Stimulated activated CD4-positive, alpha-beta T cell treated with anti-CD3 and anti-CD28 coated beads, Interleukin-4, amount 100 ng/mL, for 4 hours (primary cell): ENCODE measurements around the gene SORCS2.

Experiments
- DNase-seq, 2 experiments: peaks; one replicate each; pipeline ENCODE4 v3.0.0-alpha.2; 2020

The SORCS2 gene

DNA sequence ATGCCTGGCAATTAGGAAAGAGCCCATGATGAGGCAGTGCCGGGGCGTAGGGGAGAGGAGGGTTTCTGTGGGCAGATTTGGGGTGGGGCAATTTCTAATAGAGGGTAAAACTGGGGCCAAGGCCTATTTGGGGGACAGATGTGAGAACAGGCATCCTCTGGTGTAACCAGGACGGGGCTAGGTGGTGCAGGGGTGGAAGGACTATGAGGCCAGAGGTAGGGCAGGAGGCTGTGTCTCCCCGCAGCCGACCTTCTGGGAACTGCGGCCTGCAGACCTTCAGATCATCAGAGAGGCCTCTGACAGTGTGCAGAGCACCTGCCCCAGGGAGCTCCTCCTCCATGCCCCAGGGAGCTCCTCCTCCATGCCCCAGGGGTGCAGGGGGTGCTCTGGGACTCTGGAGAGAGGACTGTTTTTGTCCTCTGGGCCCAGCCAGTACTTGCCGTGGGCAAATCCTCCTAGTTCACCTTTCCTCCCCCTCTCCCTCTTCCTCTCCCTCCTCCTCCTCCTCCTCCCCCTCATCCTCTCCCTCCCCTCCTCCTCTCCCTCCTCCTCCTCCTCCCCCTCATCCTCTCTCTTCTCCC is 101.9 kb downstream of the SORCS2 start:
- DNase-seq = no peak

DNA sequence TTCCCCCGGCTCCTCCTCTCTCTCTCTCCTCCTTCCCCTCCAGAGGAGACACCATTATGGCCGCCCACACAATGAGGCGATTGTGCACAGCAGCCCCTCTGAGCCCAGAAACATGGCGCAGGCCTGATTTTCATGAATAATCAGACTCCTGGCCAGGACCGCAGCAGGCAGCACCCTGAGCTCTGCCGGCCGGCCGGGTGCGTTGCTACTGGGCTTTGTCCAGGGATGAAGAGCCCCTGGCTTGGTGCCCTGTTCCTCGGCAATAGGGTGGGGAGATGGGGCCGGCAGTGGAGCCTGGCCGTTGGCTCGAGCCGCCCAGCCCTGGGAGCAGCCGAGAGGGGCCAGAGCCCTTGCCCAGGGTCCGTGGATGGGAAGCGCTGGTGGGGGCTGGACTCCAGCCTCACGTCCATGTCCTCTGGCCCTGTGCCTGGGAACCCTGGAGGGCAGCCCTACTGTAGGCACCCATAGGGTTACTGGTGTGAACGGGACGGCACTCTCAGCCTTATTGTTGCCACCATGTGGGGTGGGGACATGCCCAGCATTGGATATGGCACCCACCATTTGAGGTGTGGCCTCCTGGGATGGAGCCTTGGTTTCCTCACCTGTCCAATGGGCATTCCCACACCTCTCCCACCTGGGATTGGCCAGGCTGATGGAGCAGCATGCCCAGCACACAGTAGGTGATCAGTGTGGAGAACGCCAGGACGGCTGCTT is 103.0 kb downstream of the SORCS2 start:
- no peak for DNase-seq

DNA sequence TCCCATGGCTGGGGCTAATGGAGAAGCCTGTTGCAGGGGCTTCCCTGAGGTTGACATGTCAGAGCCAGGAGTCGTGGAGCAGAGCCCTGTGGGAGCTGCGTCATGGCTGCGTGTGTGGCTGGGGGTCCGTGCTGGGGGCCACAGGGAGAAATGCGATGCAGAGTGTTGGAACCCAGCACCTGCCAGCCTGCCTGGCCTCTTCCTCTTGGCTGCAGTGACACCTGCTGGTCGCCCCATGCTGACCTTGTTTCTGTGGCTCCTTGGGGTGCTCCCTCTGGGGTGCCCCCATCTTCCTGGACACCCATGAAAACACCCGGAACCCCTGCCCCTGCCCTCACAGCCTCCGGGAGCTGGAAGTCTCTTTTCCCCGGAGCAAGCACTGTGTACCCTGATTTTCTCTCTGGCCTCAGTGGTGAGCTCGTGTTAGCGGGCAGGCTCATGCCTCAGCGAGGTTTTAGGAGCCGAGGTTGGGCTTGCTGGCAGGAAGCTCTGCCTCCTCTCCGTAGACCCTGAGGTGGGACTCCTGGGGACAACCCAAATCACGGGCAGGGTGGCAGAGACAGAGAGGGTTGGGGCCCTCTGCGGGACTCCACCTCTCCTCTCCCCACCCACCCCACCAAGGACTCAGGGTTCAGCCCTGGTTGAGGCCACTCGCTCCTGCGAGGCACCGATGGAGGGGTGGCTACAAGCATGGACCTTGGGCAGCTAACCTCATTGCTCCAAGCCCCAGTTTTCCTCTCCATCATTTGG is 103.7 kb downstream of the SORCS2 start:
- DNase-seq = no peak

DNA sequence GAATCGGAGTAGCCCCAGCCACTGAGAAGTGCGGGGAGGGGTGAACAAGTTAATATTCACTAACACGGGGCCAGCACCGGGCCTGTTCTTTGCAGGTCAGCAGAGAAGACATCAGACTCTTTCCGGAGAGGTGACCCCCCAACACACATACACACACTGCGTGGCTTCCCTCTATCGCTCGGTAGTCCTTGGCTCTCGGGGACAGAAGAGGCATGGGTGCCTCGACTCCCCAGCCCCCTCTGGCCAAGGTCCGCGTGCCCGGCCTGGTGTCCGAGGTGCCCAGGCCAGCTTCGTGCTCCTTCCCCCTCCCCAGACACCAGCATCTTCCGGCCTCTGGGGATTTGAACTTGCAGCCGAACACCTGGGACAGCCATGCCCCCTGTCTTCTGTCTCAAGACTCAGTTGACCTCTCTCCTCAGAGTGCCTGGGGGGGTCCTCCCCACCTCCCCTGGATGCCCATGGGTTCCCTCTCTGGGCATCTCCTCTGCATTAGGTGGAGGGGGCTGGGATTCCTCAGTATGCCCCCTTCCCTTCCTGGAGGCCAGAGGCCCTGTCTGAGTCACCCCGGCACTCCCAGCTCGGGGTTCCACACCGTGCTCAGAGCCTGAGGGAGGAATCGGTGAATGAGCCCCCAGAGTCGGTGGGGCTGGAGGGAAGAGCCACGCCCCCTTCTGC is 104.5 kb downstream of the SORCS2 start:
- no peak for DNase-seq

DNA sequence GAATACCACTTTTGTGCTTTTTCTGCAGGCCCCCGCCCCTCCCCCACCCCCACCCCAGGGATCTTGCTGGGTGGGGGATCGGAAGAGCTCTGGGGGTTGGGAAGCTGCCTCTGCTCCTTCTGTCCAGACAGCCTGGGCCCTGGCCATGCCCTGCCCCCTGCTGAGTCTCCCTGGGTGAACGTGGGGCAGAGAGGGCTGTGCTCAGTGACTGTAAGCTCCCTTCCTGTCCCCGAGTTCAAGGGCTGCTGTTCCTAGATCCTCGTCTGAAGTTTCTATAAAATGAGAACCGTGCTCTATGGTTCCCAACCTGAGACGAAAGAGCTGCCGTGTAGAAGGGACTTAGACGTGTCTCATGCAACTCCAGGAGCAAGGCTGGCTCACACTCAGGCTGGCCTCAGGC is 105.0 kb downstream of the SORCS2 start:
- no peak for DNase-seq

DNA sequence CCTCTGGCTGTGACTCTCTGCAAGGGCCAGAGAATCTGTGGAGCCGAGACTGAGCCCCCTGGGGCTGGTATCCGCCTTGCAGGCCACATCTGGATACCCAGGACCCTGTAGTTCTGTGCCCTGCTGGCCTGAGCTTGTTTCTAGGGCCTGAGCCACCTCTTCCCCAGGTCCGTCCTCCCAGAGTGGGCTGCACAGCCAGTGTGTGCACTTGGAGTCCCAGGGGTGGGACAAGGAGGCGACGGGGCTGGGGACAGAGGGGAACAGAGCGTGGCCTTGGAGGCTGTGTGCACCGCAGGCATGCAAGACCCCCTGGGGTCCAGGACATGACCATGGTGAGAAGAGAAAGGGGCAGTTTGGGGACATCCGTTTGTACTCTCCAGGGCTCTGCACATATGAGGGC is 105.5 kb downstream of the SORCS2 start:
- no peak for DNase-seq

DNA sequence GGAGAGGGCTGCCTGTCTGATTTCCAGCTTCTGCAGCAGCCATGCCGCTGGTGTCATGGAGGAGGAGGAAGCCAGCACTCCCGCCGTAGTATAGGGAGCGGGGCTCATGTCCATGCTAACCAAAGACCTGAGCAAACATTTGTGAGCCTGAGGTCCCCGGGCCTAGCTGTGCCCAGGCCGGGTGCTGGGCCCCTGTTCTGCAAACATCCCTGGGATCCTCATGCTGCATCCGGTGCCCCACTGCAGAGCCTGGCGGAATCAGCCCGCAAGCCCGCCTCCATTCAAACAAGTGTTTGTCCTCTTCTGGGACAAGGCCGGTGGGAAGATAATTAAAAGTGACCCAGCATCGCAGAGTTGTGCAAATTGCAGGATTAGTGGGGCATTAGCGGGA is 106.3 kb downstream of the SORCS2 start:
- DNase-seq = no peak

DNA sequence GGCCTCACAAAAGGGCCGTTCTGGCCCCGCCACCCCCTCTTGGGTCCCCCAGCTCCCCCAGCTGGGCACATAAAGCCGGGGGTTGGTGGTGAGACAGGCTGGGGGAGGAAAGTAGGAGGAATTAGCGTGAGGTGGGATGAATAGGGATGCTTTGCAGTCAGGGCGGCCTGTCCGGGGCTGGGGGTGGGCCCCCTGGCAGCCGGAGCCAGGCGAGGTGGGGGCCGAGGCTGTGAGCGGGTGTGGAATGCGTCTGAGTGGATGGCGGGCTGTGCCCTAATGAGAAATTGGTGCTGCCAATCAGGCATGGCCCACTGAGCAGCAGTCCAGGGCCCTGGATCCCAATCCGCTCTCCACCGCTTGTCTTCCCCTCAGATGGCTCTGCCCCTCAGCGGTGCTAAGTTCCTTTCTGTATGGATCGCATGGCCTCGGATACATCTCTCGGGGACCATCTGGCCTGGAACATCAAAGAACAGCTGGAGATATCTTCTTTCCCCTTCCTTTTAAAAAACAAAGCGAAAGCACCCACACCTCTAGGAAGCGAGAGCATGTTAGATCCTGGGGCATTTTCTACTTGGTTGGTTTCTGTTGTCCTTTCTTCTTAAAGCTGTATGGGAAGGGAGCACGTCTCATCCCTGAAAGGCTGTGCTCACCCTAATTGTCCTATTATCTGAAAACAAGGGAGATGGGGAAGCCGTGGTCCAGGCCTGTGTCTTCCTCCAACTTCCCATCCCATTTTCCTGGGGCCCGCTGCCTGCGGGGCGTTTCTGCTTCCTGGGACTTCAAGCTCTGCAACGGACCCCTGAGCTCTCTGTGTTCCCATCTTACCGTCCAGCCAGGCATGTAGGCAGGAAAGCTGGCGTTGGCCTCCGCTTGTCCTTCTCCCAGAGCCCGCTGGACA is 106.9 kb downstream of the SORCS2 start:
- DNase-seq = no peak

DNA sequence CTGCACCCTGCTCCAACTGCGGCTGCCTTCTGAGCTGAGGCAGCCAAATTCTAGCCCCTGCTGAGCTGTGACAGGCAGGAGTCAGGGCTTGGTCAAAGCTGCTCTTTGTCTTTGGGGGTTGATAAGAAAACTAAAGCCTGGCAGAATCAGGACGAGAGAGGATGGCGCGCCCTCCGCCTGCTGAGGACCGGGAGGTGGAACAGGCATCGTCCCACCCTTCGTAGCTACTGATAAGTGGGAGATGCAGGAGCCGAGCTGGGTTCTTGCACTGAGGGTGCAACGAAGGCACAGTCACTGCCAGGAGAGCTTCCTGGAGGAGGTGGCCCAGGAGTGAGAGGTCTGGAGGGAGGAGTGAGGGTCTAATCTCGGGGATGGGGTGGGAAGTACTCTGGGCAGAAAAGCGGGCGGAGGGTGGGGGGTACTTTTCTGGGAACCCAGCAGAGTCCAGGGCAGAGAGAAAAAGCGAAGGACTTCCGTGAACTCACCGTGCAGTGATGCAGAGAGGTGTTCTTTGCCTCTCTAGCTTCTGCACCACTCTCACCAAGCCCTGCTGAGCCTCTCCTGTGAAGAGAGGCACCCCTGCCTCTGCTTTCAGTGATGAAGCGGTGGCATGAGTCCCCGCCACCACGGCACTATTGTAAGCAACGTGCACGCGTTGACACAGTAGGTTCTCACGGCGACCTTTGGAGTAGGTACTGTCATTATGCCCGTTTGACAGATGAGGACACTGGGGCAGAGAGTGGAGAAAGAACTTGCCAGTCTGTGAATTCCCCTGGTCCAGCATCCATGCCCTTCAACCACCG is 107.8 kb downstream of the SORCS2 start:
- no peak for DNase-seq

DNA sequence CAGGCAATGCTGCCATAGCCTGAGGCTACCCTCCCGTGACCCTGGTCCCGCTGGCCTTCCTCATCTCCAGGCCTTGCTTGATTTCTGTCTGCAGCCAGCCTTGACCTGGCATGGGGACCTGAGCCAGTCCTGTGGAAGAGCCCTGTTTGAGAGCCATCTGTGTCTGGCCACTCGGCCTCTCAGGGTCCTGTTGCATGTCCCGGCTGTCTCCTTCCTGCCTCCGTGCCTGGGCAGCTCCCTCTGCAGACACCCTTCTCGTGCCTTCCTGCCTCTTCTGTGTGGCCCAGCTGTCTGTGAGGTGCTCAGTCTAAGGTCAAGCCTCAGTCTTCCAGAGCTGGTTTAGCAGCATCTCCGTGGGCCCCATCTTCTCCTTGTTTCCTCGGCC is 108.4 kb downstream of the SORCS2 start:
- DNase-seq = no peak

DNA sequence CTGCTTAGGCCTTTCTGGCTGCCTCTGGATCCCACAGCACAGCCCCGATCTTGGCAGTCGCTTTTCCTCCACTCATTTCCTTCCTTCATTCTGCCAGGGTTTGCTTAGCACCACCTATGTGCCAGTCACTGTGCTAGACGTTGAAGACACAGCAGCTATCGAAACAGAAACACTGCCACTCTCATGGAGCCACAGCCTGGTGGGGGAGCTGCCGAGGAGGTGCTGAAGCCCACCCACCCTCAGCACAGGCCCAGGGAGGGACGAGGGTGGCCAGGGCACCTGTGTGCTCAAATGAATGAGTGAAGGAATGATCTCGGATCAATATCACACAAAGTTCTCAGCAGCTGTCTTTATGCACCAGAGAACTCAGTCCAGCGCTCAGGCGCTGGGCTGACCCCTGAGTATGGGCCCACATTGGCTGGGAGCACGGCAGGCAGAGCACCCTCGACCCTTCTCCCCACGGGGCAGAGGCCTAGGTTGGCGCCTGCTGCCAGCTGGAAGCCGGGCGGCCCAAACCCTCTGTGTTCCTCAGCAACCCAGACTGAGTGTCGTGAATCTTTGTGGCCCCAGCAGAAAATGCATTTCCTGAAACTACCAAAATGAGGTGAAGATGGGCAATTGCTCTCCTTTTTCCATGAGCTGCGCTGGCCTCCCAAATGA is 108.9 kb downstream of the SORCS2 start:
- DNase-seq = no peak

DNA sequence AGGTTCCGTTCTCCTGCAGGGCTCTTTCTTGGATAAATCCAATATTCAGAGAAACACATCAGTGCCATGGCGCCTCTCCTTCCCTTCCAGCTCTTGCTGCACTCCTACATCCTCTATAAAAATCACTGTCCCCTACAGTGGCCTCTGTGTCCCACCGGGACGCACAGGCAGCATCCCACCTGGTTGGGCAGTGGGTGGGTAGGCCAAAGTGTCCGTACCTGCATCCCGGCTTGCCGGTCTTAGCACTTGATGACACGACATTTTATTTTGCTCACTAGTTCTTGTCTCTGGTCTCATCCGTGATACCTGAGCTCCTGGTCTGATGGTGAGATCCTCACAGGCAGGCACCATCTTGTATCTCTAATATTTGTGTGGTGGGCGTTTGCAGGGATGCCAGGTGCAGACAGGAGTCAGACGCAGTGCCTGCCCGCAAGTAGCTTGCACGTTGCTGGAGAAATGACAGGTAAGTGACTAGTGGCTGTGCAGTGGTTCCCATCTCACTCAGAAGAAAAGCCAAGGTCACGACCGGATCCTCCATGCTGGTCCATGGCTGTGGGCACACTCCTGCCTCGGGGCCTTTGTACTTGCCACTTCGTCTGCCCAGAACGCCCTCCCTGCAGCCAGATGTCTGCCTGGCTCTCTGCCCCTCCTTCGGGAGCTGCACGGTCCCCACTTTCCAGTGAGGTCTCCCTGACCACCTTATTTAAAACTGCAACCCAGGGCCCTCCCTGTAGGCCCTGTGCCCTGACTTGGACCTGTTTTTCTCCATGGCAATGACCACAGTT is 109.7 kb downstream of the SORCS2 start:
- no peak for DNase-seq

DNA sequence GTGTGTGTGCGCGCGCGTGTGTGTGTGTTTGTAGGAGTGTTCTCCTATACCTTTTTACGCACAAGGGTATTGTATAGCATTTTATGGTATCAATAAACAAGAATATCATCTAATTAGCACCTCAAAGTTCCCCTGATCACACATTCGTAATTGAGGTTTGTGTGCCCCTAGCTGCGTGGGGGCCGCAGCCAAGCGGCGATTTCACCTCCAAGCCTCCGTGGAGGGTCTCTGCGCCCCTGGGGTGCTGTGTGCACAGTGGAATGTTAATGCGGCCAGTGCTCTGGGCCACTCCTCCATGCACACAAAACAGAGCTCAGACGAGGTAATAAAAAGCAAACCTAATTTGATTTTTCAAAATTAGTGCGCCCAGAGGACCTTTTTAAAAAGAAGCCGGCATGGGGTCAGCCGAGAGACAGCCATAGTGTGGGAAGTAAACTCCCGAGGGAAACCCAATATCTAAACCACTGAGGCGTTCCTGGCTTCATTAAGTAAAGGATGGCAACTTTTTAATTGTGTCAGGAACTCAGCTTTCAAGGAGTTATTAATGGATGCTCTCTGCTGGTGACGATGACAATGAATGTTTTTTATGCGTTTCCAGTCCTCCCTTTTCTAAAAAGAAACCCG is 110.6 kb downstream of the SORCS2 start:
- DNase-seq = no peak

DNA sequence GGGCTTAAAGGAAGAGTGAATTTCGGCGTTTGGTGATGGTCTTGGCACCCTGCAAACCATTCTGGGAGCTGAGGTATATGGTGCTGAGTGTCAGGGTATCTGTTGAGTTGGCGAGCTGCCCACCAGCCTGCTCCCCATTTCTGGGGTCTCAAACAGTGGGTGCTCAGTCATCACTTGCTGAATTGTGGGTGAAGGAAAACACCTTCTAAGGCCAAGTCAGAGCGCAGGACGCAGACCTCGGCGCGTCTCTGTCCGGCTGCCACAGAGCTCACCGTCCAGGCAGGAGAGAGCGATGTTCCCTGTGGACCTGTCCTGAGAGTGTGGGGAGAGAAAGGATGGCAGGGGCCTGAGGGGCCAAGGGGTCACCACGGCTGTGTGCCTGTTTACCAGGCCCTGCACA is 111.2 kb downstream of the SORCS2 start:
- no peak for DNase-seq

DNA sequence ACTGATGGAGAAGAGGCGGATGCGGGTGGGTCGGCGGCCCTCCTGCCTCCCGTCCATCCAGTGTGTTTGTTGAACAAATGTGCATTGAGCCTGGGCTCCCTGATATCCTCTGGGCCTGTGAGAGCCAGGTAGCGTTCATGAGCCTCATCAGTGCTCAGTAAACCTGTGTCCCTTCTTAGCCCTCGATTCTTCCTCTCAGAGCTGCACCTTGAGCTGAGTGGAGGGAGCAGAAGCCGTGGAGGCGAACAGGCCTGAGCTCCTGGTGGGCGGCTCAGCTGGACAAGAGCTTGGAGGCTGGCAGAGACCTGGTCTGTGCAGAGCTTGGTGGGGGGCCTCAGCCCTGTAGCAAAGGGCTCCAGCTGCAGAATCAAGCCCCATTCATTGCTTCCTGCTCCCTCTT is 112.1 kb downstream of the SORCS2 start:
- DNase-seq = no peak

DNA sequence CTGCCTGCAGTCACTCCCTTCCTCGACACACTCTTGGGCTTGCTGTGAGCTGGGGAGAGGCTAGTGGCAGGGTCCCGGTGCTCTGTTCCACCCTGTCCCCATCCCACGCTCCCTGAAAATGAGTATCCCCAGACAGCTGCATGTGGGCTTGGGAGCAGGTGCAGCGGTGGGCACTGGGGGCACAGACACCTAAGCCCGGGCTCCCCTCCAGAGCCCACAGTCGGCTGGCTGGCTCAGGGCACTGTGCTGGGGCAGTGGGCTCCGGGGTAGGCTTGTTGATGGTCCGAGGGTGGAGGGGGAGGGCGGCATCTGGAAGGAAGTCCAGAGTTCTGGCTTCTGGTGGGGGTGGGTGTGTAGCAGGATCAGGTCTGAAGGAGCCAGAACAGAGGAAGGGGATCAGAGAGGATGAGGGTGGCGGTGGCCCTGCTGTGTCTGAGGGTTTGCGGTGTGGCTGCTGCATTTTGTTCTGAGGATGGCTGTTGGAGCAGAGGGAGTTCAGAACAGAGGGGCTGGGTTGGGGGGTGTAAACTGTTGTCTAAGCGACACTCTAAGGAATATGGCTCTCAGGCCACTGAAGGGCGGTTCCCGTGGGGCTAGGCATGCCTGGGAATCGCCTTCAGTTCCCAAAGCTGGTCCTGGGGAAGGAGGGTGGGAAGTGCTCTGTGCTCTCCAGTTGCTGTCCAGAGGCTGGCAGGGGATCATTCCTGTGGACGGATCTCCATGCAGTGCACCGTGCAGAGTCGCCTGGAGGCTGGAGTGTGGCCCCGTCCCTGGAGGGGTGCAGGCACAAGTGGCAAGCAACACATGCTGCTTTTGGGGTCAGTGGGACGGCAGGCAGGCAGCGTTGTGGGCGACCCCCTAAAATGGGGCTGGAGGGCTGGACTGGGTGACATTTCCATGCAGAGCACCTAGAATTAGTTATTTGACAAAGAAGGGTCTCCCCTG is 114.0 kb downstream of the SORCS2 start:
- no peak for DNase-seq

DNA sequence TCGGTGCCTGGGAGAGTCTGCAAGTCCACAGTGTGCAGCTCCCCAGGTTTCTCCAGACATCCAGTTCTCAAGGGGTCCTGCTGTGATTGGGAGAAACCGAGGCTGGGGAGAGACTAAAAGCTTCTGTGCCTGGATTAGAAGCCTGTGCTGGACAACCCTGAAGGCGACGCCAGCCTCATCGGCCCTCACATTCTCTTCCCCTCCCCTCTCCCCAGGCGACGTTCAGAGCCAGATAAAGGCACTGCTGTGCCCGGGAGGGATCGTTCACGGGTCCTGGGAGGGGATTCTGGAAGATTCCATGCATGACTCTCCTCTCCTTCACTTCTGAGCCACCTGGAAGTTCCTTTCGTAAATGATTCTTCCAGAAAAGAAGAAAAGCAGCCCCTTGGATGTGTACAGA is 114.6 kb downstream of the SORCS2 start:
- DNase-seq = no peak

DNA sequence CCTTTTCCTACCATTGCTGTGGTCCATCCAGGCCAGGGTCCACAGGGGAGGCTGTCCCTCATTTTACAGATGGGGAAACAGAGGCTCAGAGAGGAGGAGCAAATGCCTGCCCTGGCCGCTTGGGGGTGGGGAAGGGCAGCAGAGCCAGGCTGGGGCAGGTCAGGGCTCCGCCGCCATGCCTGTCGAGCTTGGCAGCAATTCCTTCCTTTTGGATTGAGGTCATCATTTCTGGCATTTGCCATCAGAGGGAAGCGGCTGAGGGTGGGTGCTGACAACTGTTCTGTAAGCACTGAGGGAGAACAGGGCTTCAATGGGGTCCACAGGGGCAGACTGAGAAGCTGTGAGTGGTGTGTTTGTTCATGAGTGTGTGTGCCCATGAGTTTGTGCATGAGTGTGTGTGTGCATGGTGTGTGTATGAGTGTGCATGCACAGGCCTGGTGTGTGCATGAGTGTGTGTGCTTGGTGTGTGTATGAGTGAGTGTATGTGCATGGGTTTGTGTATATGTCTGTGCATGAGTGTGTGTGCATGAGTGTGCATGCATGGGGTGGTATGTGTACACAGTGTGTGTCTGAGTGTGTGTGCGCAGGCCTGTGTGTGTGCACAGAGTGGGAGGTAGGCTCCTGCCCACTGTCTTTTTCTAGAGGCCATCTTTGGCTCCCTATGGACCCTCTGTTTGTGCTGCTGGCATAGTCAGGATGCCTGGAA is 115.2 kb downstream of the SORCS2 start:
- DNase-seq = no peak
